ENCODE measurements around the gene RFPL4A.

RFPL4A gene

GRCh38 chr19:55781112-55781511 is 22.2 kb downstream of the RFPL4A start:
- TF ChIP-seq CTCF (IDR thresholded peaks at IDR 0.05), result no peak

- no peak for TF ChIP-seq CTCF (IDR thresholded peaks at IDR 0.05)
These were observed 36.1 kb downstream of the RFPL4A start for GRCh38 chr19:55795021-55795420.

DNA sequence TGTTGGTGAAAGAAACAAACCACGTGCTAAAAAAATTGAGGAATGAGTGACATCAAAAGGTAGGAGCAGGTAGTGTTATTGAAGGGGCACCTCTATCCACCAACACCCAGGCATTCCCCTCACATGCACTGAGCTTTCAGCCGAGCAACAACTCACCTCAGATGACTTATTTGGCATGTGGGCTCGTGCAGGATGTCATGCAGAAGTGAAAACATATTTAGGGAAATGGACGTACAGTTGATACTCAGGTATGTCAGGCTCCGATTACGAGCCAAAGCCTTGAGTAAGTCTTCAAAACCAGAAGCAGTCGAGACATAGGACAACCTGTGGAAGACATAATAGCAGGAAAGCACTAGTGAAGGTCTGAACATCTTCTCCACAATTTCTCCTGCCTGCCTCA is 42.5 kb downstream of the RFPL4A start:
- no peak for TF ChIP-seq CTCF (IDR thresholded peaks at IDR 0.05)

DNA sequence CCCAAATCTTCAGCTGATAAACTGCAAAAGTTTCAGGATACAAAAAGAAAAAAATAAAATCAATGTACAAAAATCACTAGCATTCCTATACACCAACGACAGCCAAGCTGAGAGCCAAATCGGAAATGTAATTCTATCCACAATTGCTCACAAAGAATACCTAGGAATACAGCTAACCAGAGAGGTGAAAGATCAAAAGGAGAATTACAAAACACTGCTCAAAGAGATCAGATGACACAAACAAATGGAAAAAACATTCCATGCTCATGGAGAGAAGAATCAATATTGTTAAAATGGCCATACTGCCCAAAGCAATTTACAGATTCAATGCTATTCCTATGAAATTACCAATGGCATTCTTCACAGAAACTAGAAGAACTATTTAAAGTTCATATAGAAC is 43.4 kb downstream of the RFPL4A start:
- TF ChIP-seq CTCF (IDR thresholded peaks at IDR 0.05), result no peak

GRCh38 chr19:55809381-55810058 is 50.6 kb downstream of the RFPL4A start:
- TF ChIP-seq CTCF (IDR thresholded peaks at IDR 0.05), result peak; percentile 49; the same call in 1 of the 2 replicates

DNA sequence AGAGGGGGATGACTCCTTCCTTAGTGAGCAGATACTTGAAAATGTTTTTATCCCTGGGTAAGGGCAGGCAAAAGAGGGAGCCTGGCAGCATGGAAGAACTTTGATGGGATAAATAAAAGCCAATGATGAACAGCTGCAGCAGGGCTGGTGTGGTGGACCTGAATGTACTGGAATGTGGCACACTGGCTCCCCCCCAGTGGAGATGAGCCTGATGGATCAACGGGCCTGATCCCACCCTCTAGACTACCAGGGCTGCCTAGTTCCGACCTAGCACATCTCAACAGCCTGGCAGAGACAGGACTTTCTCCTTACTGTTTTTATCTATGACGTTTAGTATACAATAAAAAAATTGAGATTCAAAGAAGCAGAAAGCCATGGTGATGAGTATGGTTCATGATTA is 52.4 kb downstream of the RFPL4A start:
- no peak for TF ChIP-seq CTCF (IDR thresholded peaks at IDR 0.05)

DNA sequence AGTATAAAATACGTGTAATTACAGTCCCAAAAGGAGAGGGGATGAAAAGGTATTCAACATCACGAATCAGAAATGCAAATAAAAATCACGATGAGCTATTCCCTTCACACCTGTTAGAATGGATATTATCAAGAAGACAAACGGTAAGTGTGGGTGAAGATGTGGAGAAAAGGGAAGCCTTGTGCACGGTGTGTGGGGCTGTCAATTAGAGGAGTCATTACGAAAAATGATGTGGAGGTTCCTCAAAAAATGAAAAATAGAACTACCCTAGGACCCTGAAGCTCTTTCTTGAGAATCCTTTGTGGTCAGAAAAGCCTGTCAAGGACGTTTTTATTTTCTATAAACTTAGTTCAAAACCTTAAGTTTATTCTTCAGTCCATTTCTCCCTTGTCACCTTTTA is 53.6 kb downstream of the RFPL4A start:
- TF ChIP-seq CTCF (IDR thresholded peaks at IDR 0.05), result no peak

Data from LNCAP (cell line).